Endothelial cell of umbilical vein (primary cell): ENCODE results near the gene EP400. TPM values are rescaled to one million over a fixed set of nuclear protein-coding genes. Genes with fewer than 3 reads are reported as not detected.

Experiments used
- BruUV-seq: library from RNA; stranded (reverse); fragments of 400-500 nt; replicated peaks from 2 replicates; lab custom pipeline; 2021; lab: Mats Ljungman, UMichigan
- CTCF ChIA-PET: fragments of 300-600, 350-600 bp; sonication (Branson Sonifier 250); formaldehyde crosslinking; loops from one replicate; lab custom pipeline; 2021; ENCODE audit warnings: antibody characterized with exemption, inconsistent platforms; lab: Charles Lee
- POLR2A ChIA-PET: fragments of 300-600, 350-600 bp; sonication (Branson Sonifier 250); formaldehyde crosslinking; loops from one replicate; lab custom pipeline; 2021; ENCODE audit warnings: antibody characterized with exemption, inconsistent platforms; lab: Charles Lee
- DNase-seq: peaks from one replicate; pipeline ENCODE4 v3.0.0-alpha.2; 2011; ENCODE audit warnings: low read depth, low spot score
- FAIRE-seq: peaks from 2 replicates; lab custom pipeline; 2011; peaks lifted over from hg19 to GRCh38; lab: Jason Lieb, UNC
- H2AFZ ChIP-seq: 2 replicates; pipeline ENCODE4 v1.6.0; 2012; ENCODE audit warnings: low read depth, low read length, control low read depth, inconsistent platforms
- H3K27ac ChIP-seq: 2 replicates; pipeline ENCODE4 v1.5.1; 2011; ENCODE audit warnings: low read depth, mild to moderate bottlenecking, control low read depth, low read length, moderate library complexity; ENCODE audit not compliant: insufficient read depth
- H3K27me3 ChIP-seq, 2 experiments: 2 replicates each; pipeline versions ENCODE4 v1.6.0 to v1.6.1; 2011; ENCODE audit warnings: low read length in 2 of 2, mixed read lengths in 1 of 2; ENCODE audit not compliant: control insufficient read depth in 2 of 2, insufficient read depth in 2 of 2
- H3K36me3 ChIP-seq, 2 experiments: 2 replicates in 1 of 2; 3 replicates in 1 of 2; pipeline ENCODE4 v1.5.1; 2011; ENCODE audit warnings: low read length in 2 of 2, mild to moderate bottlenecking in 1 of 2, moderate library complexity in 1 of 2; ENCODE audit not compliant: control insufficient read depth in 2 of 2, insufficient read depth in 2 of 2; ENCODE audit errors: extremely low read depth in 1 of 2
- H3K4me1 ChIP-seq: 3 replicates; pipeline ENCODE4 v1.5.1; 2011; ENCODE audit warnings: mild to moderate bottlenecking, low read length; ENCODE audit not compliant: control insufficient read depth, insufficient read depth; ENCODE audit errors: extremely low read depth
- H3K4me2 ChIP-seq: 2 replicates; pipeline ENCODE4 v1.6.1; 2011; ENCODE audit warnings: low read length, control low read depth, mixed read lengths; ENCODE audit not compliant: insufficient read depth
- H3K4me3 ChIP-seq, 3 experiments: fragments of 200-600 bp in 1 of 3; sonication (generic), shearing (Covaris generic) in 1 of 3; replicated peaks in 1 of 3; 2 replicates each; pipeline ENCODE4 v1.5.1; 2011 to 2016; ENCODE audit warnings: control low read depth in 3 of 3, low read length in 3 of 3, mild to moderate bottlenecking in 2 of 3, inconsistent platforms in 1 of 3, low read depth in 1 of 3, moderate library complexity in 1 of 3; ENCODE audit not compliant: insufficient read depth in 1 of 3
- H3K79me2 ChIP-seq: 2 replicates; pipeline ENCODE4 v1.6.0; 2012; ENCODE audit warnings: low read length, inconsistent platforms; ENCODE audit not compliant: control insufficient read depth, insufficient read depth
- H3K9ac ChIP-seq: replicated peaks from 2 replicates; pipeline ENCODE3; 2011; ENCODE audit warnings: low read length, control low read depth; ENCODE audit not compliant: insufficient read depth; ENCODE audit errors: extremely low read depth
- H3K9me1 ChIP-seq: replicated peaks from 3 replicates; pipeline ENCODE4 v1.6.0; 2011; ENCODE audit warnings: mild to moderate bottlenecking, low read length; ENCODE audit not compliant: control insufficient read depth, insufficient read depth; ENCODE audit errors: extremely low read depth
- H3K9me3 ChIP-seq: replicated peaks from 2 replicates; pipeline ENCODE4 v1.5.1; 2012; ENCODE audit warnings: low read length, inconsistent platforms; ENCODE audit not compliant: control insufficient read depth, insufficient read depth
- H4K20me1 ChIP-seq: replicated peaks from 2 replicates; pipeline ENCODE3; 2011; ENCODE audit warnings: mild to moderate bottlenecking, low read length; ENCODE audit not compliant: control insufficient read depth, insufficient read depth; ENCODE audit errors: extremely low read depth
- EZH2 ChIP-seq: IDR thresholded peaks from 2 replicates; pipeline ENCODE4 v1.6.1; 2012; ENCODE audit warnings: borderline replicate concordance, low read depth, mild to moderate bottlenecking, moderate library complexity, low read length, inconsistent platforms; ENCODE audit not compliant: severe bottlenecking
- FOS ChIP-seq: IDR thresholded peaks from 2 replicates; pipeline ENCODE4 v1.6.1; 2011; ENCODE audit warnings: mild to moderate bottlenecking, low read length, moderate library complexity, borderline replicate concordance; ENCODE audit not compliant: insufficient read depth
- GATA2 ChIP-seq: IDR thresholded peaks from 2 replicates; pipeline ENCODE4 v1.7.0; 2011; ENCODE audit warnings: low read depth, mild to moderate bottlenecking, moderate library complexity, mixed read lengths, low read length; ENCODE audit not compliant: insufficient read length, insufficient read depth
- JUN ChIP-seq: IDR thresholded peaks from 2 replicates; pipeline ENCODE4 v1.6.1; 2011; ENCODE audit warnings: borderline replicate concordance, low read depth; ENCODE audit not compliant: insufficient read length, insufficient read depth
- POLR2A ChIP-seq: IDR thresholded peaks from 2 replicates; pipeline ENCODE4 v1.6.1; 2012; ENCODE audit warnings: low read depth, mild to moderate bottlenecking, control low read depth, low read length
- POLR2AphosphoS5 ChIP-seq: IDR thresholded peaks from 2 replicates; pipeline ENCODE4 v1.6.1; 2012; ENCODE audit warnings: low read depth, mild to moderate bottlenecking, control low read depth, low read length, moderate library complexity; ENCODE audit not compliant: insufficient read depth
- dilution Hi-C: fragments of 300-500 bp; cut with MboI; formaldehyde crosslinking; loops from one replicate; pipeline ENCODE4 v1.15.0; 2019; ENCODE audit warnings: low sequenced_read_pairs; ENCODE audit not compliant: extremely low pct_ligation_motif_present
- intact Hi-C: fragments of 100-400 bp; cut with micrococcal nuclease; formaldehyde crosslinking; loops from one replicate; pipeline ENCODE4 v1.10.0; 2022
- polyA plus RNA-seq, 4 experiments: library from polyadenylated mRNA; depleted of rRNA in 3 of 4; stranded (reverse) in 3 of 4; unstranded in 1 of 4; fragments of >200 nt; gene quantifications; 2 replicates each; pipeline versions ENCODE4 v1.2.1 to v1.2.3, GENCODE V29; 2011 to 2012; ENCODE audit warnings: missing spikeins in 1 of 4
- total RNA-seq: library from RNA; stranded (reverse); gene quantifications from 2 replicates; pipeline ENCODE4 v1.2.3, GENCODE V29; 2021
- TF ChIP-seq, protein P1 (sequence below), 2 donors: IDR thresholded peaks; 1 replicate in 1 of 2; 2 replicates in 1 of 2; pipeline ENCODE4 v1.5.1; 2011; ENCODE audit warnings: low read length in 2 of 2, mild to moderate bottlenecking in 2 of 2, moderate library complexity in 2 of 2, control low read depth in 1 of 2, inconsistent platforms in 1 of 2, low read depth in 1 of 2; ENCODE audit not compliant: insufficient read depth in 1 of 2; ENCODE audit errors: extremely low read depth in 1 of 2

EP400 gene
- total and polyA plus RNA-seq, 2 donors (not counting 3 experiments of a cell fraction or from before 2014, with no cell fraction given), result 9.0 to 57.7 TPM

DNA sequence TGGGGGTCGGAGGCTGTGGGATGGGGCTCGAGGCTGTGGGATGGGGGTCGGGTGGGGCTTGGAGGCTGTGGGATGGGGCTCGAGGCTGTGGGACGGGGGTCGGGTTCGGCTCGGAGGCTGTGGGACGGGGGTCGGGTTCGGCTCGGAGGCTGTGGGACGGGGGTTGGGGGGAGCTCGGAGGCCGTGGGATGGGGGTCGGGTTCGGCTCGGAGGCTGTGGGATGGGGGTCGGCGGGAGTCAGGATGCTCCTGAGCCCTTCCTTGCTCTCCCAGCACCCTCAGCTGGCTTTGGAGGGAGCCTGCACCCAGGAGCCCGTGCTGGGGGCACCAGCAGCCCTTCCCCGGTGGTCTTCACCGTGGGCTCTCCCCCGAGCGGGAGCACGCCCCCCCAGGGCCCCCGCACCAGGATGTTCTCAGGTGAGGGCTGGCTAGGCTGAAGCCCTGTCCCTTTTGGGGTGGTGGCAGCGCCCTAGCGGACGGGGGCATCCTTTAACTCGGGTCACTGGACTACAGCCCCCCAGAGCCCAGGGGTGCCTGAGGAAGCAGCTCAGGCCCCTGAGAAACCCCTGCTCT, 32.5 kb upstream of the EP400 start:
- BruUV-seq, result no TSS peak
- no peak overlapping the region for H3K4me3 ChIP-seq
- no peak overlapping the region for H3K27ac ChIP-seq
- H2AFZ ChIP-seq, result no peak overlapping the region
- no peaks in the 10 kb centered on the region for H3K9me1 ChIP-seq
- H3K9ac ChIP-seq, result no peak overlapping the region
- FAIRE-seq, result no peak
- dilution Hi-C loops, result no loop called here
- no peak for DNase-seq
- CTCF ChIA-PET, result no interaction called here
- POLR2A ChIA-PET, result no interaction called here
- no peaks in the 10 kb centered on the region for H3K27me3 ChIP-seq
- H3K79me2 ChIP-seq, result no peaks in the 10 kb centered on the region
- no peaks in the 10 kb centered on the region for H4K20me1 ChIP-seq
- H3K4me2 ChIP-seq, result no peak overlapping the region
- intact Hi-C loops, result no loop called here
- peaks cover 9% of the 10 kb centered on the region for H3K4me1 ChIP-seq
- no peaks in the 10 kb centered on the region for H3K9me3 ChIP-seq
- TF ChIP-seq POLR2A (no peak), POLR2AphosphoS5 (no peak), EZH2 (no peak), GATA2 (no peak), FOS (no peak), JUN (no peak)
- TF ChIP-seq, protein P1, sequence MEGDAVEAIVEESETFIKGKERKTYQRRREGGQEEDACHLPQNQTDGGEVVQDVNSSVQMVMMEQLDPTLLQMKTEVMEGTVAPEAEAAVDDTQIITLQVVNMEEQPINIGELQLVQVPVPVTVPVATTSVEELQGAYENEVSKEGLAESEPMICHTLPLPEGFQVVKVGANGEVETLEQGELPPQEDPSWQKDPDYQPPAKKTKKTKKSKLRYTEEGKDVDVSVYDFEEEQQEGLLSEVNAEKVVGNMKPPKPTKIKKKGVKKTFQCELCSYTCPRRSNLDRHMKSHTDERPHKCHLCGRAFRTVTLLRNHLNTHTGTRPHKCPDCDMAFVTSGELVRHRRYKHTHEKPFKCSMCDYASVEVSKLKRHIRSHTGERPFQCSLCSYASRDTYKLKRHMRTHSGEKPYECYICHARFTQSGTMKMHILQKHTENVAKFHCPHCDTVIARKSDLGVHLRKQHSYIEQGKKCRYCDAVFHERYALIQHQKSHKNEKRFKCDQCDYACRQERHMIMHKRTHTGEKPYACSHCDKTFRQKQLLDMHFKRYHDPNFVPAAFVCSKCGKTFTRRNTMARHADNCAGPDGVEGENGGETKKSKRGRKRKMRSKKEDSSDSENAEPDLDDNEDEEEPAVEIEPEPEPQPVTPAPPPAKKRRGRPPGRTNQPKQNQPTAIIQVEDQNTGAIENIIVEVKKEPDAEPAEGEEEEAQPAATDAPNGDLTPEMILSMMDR (IDR thresholded peaks at IDR 0.05; ENCODE audit: extremely low read depth in 1 of 2, insufficient read depth in 1 of 2, low read depth in 1 of 2, low read length in 2 of 2), result no peak
- peaks cover 5 to 47% of the 10 kb centered on the region in 2 experiments for H3K36me3 ChIP-seq
